SU-DHL-6 (cell line): ENCODE results near the gene KCNE2.

Experiments used
- EZH2phosphoT487 ChIP-seq: fragments of 200-600 bp; sonication (generic), shearing (Covaris generic); conservative IDR thresholded peaks from 2 replicates; pipeline ENCODE4 v1.6.1; 2018; ENCODE audit warnings: mild to moderate bottlenecking, antibody characterized with exemption, low read length, moderate library complexity, mixed read lengths
- TF ChIP-seq, protein P1 (sequence below): fragments of 200-600 bp; sonication (generic); IDR thresholded peaks from one replicate; pipeline ENCODE4 v1.5.1; 2017; ENCODE audit warnings: antibody characterized with exemption, mild to moderate bottlenecking, low read length, moderate library complexity; ENCODE audit not compliant: insufficient read depth, poor library complexity, severe bottlenecking

DNA sequence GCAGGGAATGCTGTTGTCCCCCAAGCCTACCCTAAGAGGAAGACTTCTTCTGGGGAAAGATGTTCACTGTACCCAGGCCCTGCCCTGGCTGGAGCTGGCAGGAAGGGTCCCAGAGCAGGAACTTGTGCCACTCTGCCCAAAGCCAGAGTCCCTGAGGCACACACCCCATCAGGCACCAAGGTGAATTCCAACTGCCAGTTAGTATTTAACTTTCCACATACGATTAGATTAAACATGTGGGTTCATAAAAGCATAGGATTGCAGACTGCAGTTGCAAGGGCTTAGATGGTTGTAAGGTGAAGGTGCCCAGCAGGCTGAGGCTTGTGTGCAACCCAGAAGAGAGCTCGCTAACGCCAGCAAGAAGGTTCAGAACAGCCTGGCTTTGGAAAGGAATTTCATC is at the start of gene KCNE2:
- TF ChIP-seq, protein P1, sequence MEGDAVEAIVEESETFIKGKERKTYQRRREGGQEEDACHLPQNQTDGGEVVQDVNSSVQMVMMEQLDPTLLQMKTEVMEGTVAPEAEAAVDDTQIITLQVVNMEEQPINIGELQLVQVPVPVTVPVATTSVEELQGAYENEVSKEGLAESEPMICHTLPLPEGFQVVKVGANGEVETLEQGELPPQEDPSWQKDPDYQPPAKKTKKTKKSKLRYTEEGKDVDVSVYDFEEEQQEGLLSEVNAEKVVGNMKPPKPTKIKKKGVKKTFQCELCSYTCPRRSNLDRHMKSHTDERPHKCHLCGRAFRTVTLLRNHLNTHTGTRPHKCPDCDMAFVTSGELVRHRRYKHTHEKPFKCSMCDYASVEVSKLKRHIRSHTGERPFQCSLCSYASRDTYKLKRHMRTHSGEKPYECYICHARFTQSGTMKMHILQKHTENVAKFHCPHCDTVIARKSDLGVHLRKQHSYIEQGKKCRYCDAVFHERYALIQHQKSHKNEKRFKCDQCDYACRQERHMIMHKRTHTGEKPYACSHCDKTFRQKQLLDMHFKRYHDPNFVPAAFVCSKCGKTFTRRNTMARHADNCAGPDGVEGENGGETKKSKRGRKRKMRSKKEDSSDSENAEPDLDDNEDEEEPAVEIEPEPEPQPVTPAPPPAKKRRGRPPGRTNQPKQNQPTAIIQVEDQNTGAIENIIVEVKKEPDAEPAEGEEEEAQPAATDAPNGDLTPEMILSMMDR: no peak
- TF ChIP-seq EZH2phosphoT487: no peak
